22Rv1 (cell line): ENCODE data around the gene RDH14.

Experiments used
- H3K27ac ChIP-seq: fragments of 450-650 bp; 2 replicates; pipeline ENCODE4 v1.5.1; 2017
- ZFX ChIP-seq: fragments of 450-650 bp; IDR thresholded peaks from 2 replicates; pipeline ENCODE4 v1.6.1; 2017; ENCODE audit warnings: antibody characterized with exemption, borderline replicate concordance
- TF ChIP-seq, protein P1 (sequence below): fragments of 450-650 bp; IDR thresholded peaks from 2 replicates; pipeline ENCODE4 v1.5.1; 2017; ENCODE audit warnings: mild to moderate bottlenecking

Gene RDH14

DNA sequence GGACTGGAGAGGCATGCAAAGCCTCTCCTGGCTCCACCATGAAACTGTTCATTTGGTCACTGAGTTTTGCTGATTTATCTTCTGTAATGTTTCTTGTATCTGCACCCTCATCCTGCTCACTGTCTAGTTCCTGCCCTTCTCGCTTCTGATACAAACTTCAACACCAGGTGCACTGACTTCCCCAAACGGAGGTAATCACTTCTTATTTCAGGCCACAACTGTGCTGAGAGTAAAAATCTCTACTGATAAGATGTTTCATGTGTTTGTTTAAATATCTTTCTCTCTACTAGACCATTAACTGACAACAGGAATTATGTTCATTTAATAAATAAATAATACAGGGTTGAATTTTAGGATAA is 39.8 kb upstream of the RDH14 start:
- no peak overlapping the region for H3K27ac ChIP-seq
- no peak for TF ChIP-seq ZFX
- TF ChIP-seq, protein P1, sequence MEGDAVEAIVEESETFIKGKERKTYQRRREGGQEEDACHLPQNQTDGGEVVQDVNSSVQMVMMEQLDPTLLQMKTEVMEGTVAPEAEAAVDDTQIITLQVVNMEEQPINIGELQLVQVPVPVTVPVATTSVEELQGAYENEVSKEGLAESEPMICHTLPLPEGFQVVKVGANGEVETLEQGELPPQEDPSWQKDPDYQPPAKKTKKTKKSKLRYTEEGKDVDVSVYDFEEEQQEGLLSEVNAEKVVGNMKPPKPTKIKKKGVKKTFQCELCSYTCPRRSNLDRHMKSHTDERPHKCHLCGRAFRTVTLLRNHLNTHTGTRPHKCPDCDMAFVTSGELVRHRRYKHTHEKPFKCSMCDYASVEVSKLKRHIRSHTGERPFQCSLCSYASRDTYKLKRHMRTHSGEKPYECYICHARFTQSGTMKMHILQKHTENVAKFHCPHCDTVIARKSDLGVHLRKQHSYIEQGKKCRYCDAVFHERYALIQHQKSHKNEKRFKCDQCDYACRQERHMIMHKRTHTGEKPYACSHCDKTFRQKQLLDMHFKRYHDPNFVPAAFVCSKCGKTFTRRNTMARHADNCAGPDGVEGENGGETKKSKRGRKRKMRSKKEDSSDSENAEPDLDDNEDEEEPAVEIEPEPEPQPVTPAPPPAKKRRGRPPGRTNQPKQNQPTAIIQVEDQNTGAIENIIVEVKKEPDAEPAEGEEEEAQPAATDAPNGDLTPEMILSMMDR = no peak

DNA sequence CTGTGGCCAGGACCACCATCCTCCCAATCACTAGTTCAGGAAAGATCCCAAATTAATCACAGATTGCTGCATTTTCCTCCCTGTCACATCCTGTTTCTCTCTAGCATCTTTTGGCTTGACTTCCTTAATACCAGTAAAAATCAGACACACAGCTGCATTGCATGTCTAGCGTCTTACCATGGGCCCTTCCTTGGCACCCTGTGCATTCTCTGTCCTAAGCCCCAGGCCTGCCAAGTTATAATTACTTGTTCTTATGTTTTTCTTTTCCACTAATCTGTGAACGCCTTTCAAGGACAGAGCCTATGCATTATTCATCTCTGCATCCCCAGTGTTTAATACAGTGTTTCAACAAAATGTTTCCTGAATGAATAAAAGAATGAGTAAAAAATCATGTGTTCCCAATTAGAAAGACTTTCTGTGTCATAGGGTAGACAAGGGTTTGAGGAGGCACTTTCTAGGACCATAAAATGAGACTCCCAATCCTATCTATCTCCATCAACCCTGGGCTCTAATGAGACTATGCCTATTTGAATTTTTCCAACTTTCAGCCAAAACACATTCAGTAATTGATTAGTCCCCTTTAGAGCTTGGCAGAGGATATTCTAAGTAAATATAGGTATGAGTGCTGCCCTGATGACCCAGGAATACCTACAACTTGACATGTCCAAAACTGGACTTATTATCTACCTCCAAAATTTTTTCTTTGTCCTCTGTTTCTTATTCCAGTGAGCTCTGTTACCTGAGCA is 39.2 kb upstream of the RDH14 start:
- H3K27ac ChIP-seq = no peak overlapping the region
- TF ChIP-seq, protein P1 = no peak
- no peak for TF ChIP-seq ZFX

DNA sequence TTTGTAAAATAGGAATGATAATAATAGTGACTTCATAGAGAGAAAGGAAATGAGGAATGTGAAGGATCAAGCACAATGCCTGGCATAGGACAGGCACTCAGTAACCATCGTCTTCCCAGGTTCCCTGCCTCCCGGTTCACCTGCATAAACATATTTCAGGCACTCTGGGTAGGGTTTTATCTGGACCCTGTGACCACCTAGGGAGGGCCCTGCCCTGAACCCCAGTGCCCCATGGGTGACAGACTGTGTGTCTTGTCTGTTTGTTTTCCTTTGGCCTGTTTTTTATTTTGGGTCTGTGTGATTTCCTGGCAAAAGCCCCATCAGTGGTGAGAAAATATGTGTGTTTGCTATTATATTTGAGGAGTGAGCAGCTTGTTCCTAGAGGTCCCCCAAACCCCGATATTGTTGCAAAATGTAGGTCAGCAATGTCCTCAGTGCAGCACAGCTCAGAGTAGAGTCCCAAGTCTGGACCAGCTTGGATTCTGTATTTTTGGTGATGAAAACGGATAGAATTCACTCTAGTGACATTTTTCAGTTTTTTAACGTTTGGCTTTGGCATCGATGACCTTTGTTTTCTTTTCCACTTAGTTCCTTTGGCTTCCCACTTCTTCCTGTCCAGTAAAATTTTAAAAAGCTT is 38.5 kb upstream of the RDH14 start:
- TF ChIP-seq, protein P1 = no peak
- TF ChIP-seq ZFX = no peak
- H3K27ac ChIP-seq = no peak overlapping the region

DNA sequence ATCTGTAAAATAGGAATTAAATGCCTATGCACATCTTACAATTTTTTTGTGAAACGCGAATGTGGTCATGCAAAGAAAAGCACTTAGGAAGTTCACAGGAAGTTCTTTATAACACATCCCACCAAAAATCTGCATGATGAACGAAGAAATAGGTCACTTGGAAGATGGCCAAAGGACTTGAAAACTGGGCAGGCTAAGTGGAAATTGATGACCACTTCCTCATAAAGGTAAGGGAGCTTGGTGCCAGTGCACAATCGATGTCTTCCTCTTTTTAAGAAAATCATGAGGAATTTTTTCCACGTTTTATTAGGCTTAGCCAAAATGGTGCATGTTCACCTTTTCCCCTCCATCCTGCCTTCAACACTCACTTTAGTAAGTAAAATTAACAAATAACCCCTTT is 37.2 kb upstream of the RDH14 start:
- TF ChIP-seq, protein P1 = no peak
- no peak for TF ChIP-seq ZFX
- no peak overlapping the region for H3K27ac ChIP-seq

DNA sequence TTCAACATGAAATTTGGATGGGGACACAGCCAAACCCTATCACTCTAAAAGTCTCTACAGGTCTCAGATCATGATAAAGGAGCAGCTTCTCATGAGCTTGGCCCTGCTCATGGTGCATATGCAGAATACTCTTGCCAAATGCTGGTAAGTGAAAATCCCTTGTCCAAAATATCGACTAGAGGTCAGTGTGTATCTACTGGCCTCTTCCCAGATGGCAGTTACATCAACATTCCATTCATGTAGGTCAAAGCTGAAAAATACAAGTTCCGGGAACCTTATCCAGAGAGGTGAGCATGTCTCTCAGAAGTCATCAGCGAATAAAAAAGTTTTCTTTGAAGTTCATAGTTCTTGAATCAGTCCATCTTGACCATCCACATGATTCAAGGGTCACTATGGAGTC is 36.5 kb upstream of the RDH14 start:
- TF ChIP-seq ZFX = no peak
- TF ChIP-seq, protein P1 = no peak
- no peak overlapping the region for H3K27ac ChIP-seq

DNA sequence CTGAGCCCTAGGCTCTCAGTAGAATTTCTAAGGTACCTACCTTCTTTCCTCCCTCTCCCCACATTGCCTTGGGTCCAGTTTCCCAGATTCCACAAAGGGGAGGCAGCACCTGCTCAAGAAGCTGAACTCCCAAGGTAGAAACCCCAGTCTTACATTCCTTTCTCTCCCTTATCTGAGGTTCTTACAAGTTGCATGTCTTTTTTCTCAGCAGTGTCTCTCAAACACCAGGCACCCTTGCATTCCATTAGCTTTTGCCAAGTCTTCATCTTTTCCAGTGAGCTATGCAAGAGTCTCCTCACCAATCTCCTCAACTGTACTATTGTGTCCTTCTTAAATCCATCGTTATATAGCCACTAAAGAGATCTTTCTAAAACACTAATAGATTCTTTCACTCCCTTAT is 33.0 kb upstream of the RDH14 start:
- no peak overlapping the region for H3K27ac ChIP-seq
- TF ChIP-seq, protein P1 = no peak
- no peak for TF ChIP-seq ZFX

DNA sequence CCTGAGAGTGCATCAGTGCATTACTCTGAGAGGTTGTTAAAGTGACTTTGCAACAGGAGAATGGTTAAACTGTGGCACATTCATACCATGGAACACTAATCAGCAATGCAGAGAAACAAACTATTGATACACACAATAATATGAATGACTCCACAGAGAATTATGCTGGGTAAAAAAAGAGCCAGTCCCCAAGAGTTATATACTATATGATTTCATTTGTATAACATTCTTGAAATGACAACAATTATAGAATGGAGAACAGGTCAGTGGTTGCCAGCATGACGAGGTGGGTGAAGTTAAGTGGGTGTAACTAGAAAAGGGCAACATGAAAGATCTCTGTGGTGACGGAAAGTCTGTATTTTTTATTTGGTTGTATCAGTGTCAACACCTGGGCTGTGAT is 31.9 kb upstream of the RDH14 start:
- no peak for TF ChIP-seq ZFX
- TF ChIP-seq, protein P1 = no peak

More for the DNA sequence above, 31.9 kb upstream of the RDH14 start:
- no peak overlapping the region for H3K27ac ChIP-seq
